ENCODE measurements around the gene ZNF827. TPM values are rescaled to one million over a fixed set of nuclear protein-coding genes. Genes with fewer than 3 reads are reported as not detected.

The ZNF827 gene
- total and polyA plus RNA-seq, 3 experiments from 2014 or later, result 6.9 to 32.5 (median 32.2) TPM

DNA sequence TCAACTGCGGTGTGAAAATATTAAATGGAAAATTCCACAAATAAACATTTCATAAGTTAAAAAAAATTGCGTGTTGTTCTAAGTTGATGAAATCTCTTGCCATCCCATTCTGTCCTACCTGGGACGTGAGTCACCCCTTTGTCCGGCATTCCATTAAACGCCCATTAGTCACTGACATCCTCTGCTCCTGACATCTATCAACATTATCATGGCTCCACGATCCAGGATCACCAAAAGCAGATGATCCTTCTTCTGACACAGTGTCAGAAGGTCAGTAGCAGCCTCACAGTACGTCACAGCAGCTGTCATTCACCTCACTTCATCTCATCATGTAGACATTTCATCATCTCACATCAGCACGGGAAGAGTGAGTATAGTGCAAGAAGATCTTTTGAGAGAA, 125.7 kb downstream of the ZNF827 start:
- ChIA-PET CTCF (no interaction called here), POLR2A (no interaction called here)
- Mint-ChIP-seq H3K4me1 (peaks cover 9 to 33% (median 19%) of the 10 kb centered on the region in 3 donors), H3K27me3 (no peaks in the 10 kb centered on the region), H3K9me3 (peaks cover 0 to 10% (median 3%) of the 10 kb centered on the region in 5 donors), H3K4me3 (peak overlapping the region in 1 of 7 donors; percentile 11), H3K27ac (no peak overlapping the region), H3K36me3 (peaks cover 22 to 78% (median 53%) of the 10 kb centered on the region in 3 donors)
- no peak for DNase-seq
- Histone ChIP-seq H3K4me1 (ENCODE audit: insufficient read depth, low read length) (no peaks in the 10 kb centered on the region), H3K36me3 (ENCODE audit: insufficient read depth, low read length) (no peaks in the 10 kb centered on the region), H3K9me3 (ENCODE audit: low read length) (no peaks in the 10 kb centered on the region), H3K27ac (ENCODE audit: low read depth, low read length) (no peak overlapping the region), H3K27me3 (ENCODE audit: insufficient read depth, low read length, poor library complexity, severe bottlenecking) (no peaks in the 10 kb centered on the region), H3K4me3 (ENCODE audit: low read length) (no peak overlapping the region)

DNA sequence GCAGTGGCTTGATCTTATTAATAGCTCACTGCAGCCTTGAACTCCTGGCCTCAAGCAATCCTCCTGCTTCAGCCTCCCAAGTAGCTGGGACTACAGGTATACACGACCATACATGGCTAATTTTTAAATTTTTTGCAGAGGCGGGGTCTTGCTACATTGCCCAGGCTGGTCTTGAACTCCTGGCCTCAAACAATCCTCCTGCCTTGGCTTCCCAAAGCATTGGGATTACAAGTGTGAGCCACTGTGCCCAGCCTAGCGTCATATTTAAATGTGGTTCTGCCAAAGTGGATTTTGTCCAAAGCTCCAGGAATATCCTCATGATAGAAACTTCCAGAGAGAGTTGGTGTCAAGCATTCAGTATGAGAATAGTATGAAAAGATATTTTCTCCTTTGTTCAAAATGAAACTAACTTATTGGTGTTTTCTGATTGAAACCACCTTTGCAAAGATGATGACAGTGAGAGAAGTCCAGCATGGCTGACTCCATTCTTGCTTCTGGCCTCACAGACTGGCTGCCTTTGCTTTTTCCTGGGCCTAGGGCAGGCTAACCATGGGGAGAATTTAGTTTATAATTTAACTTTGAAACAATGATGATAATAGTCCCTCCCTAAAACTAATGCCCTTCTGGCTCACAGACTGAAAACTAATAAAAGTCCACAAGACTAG, 129.6 kb downstream of the ZNF827 start:
- H3K36me3 Mint-ChIP-seq, result peaks cover 14 to 45% (median 33%) of the 10 kb centered on the region in 3 donors
- CTCF ChIA-PET, result interaction anchor here (1.2 kb wide), 1 partner anchor 19 kb away, joined by 3 read pairs; no protein-coding TSS in a partner anchor
- peak overlapping the region in 1 of 7 donors; percentile 23 for H3K4me3 Mint-ChIP-seq
- Histone ChIP-seq H3K36me3 (ENCODE audit: insufficient read depth, low read length) (no peaks in the 10 kb centered on the region), H3K27ac (ENCODE audit: low read depth, low read length) (no peak overlapping the region), H3K9me3 (ENCODE audit: low read length) (no peaks in the 10 kb centered on the region), H3K4me3 (ENCODE audit: low read length) (no peak overlapping the region), H3K4me1 (ENCODE audit: insufficient read depth, low read length) (no peaks in the 10 kb centered on the region), H3K27me3 (ENCODE audit: insufficient read depth, low read length, poor library complexity, severe bottlenecking) (no peaks in the 10 kb centered on the region)
- DNase-seq, result no peak
- H3K27me3 Mint-ChIP-seq, result no peaks in the 10 kb centered on the region
- H3K27ac Mint-ChIP-seq, result no peak overlapping the region
- H3K9me3 Mint-ChIP-seq, result peaks cover 0 to 10% (median 3%) of the 10 kb centered on the region in 5 donors
- peaks cover 9 to 30% (median 21%) of the 10 kb centered on the region in 3 donors for H3K4me1 Mint-ChIP-seq
- POLR2A ChIA-PET, result no interaction called here

DNA sequence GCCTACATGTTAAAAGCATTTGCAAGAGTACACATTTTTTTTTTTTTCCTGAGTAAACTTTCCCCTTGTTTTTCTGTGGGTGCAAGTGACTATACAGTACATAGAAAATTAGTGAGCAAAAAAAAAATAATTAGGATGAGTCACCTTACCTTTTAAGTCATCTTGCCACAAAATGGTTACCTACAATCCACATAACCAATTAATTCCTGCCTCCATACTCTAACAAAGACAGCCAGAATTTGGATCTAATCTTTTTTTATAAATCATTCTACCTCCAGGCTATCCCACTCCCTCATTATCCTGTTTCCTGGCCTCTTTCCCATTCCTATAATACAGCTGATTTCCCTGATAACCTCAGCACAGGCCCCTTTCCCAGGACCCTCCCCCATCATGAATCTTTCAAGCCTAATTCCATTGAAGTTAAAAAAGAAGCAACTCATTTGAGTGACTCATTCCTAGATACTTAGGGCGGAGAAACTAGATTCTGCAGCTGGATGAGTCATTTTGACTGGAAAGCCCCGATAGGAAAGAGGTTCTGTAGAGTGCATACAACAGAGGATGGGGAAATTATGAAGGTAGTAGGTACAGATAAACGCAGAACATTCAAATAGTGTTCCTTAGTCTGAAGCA, 130.5 kb downstream of the ZNF827 start:
- no peaks in the 10 kb centered on the region for H3K9me3 ChIP-seq (ENCODE audit: low read length)
- Mint-ChIP-seq H3K9me3 (peaks cover 0 to 10% (median 3%) of the 10 kb centered on the region in 5 donors), H3K27ac (peak overlapping the region in 1 of 8 donors; percentile 92), H3K4me3 (peak overlapping the region in 2 of 7 donors; percentile 18 to 72), H3K36me3 (peaks cover 11 to 38% (median 24%) of the 10 kb centered on the region in 3 donors), H3K27me3 (no peaks in the 10 kb centered on the region), H3K4me1 (peaks cover 9 to 30% (median 21%) of the 10 kb centered on the region in 3 donors)
- H3K27ac ChIP-seq (ENCODE audit: low read depth, low read length), result no peak overlapping the region
- no peaks in the 10 kb centered on the region for H3K27me3 ChIP-seq (ENCODE audit: insufficient read depth, low read length, poor library complexity, severe bottlenecking)
- H3K4me1 ChIP-seq (ENCODE audit: insufficient read depth, low read length), result no peaks in the 10 kb centered on the region
- POLR2A ChIA-PET, result no interaction called here
- no peaks in the 10 kb centered on the region for H3K36me3 ChIP-seq (ENCODE audit: insufficient read depth, low read length)
- H3K4me3 ChIP-seq (ENCODE audit: low read length), result no peak overlapping the region
- no peak for DNase-seq
- CTCF ChIA-PET, result interaction anchor here (1.2 to 1.6 kb wide), 2 partner anchors 10 to 18 kb away, joined by 3 read pairs; no protein-coding TSS in a partner anchor

DNA sequence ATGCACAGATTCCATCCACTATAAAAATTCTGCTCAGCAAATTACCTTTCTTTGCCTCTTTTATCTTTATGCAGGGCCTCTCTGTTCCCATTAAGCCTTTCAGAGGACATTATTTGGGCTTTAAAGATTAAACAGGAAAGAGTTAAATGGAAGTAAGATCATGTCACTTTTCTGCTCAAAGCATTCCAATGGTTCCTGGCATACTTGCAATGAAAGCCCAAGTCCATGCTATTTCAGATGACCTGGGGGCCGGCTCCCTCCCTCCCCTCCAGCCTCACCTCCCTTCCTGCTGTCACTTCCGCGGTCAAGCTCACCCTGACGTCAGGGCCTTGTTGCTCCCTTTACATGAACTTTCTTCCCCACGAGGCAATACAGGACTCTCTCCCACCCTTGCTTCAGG, 133.1 kb downstream of the ZNF827 start:
- CTCF ChIA-PET, result no interaction called here
- Histone ChIP-seq H3K4me1 (ENCODE audit: insufficient read depth, low read length) (no peaks in the 10 kb centered on the region), H3K27me3 (ENCODE audit: insufficient read depth, low read length, poor library complexity, severe bottlenecking) (no peaks in the 10 kb centered on the region), H3K9me3 (ENCODE audit: low read length) (no peaks in the 10 kb centered on the region), H3K4me3 (ENCODE audit: low read length) (no peak overlapping the region), H3K36me3 (ENCODE audit: insufficient read depth, low read length) (no peaks in the 10 kb centered on the region), H3K27ac (ENCODE audit: low read depth, low read length) (no peak overlapping the region)
- Mint-ChIP-seq H3K4me3 (peak overlapping the region in 1 of 7 donors; percentile 51), H3K36me3 (peaks cover 2 to 30% (median 10%) of the 10 kb centered on the region in 3 donors), H3K4me1 (peaks cover 9 to 29% (median 21%) of the 10 kb centered on the region in 3 donors), H3K27ac (peak overlapping the region in 1 of 8 donors; percentile 39), H3K9me3 (peaks cover 0 to 7% (median 3%) of the 10 kb centered on the region in 5 donors), H3K27me3 (no peaks in the 10 kb centered on the region)
- no peak for DNase-seq
- POLR2A ChIA-PET, result no interaction called here

DNA sequence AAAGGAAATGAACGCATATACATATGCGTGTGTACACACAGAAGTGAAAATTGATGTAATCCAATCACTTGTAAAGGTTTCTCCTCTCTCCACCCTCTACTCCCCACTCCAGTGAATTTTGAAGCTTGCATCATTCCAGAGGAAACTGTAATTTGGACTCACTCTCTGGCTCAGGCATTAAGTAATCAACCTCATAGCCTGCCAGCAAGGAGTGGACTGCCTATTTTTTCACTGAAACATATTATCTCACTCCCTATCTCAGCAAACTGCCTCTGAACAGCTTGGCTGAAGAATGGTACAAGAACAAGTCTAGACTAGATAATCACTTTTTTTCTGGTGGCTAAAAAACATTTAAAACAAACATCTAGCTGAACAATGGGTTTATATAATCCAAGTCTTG, 134.5 kb downstream of the ZNF827 start:
- H3K27me3 ChIP-seq (ENCODE audit: insufficient read depth, low read length, poor library complexity, severe bottlenecking), result no peaks in the 10 kb centered on the region
- no peak for DNase-seq
- no peak overlapping the region for H3K27ac ChIP-seq (ENCODE audit: low read depth, low read length)
- ChIA-PET POLR2A (no interaction called here), CTCF (no interaction called here)
- H3K4me3 Mint-ChIP-seq, result no peak overlapping the region
- no peaks in the 10 kb centered on the region for H3K4me1 ChIP-seq (ENCODE audit: insufficient read depth, low read length)
- no peak overlapping the region for H3K4me3 ChIP-seq (ENCODE audit: low read length)
- peak overlapping the region in 1 of 8 donors; percentile 74 for H3K27ac Mint-ChIP-seq
- no peaks in the 10 kb centered on the region for H3K27me3 Mint-ChIP-seq
- H3K9me3 Mint-ChIP-seq, result no peaks in the 10 kb centered on the region
- H3K36me3 Mint-ChIP-seq, result peaks cover 0 to 25% (median 4%) of the 10 kb centered on the region in 3 donors
- no peaks in the 10 kb centered on the region for H3K36me3 ChIP-seq (ENCODE audit: insufficient read depth, low read length)
- no peaks in the 10 kb centered on the region for H3K9me3 ChIP-seq (ENCODE audit: low read length)
- H3K4me1 Mint-ChIP-seq, result peaks cover 6 to 18% (median 14%) of the 10 kb centered on the region in 3 donors

DNA sequence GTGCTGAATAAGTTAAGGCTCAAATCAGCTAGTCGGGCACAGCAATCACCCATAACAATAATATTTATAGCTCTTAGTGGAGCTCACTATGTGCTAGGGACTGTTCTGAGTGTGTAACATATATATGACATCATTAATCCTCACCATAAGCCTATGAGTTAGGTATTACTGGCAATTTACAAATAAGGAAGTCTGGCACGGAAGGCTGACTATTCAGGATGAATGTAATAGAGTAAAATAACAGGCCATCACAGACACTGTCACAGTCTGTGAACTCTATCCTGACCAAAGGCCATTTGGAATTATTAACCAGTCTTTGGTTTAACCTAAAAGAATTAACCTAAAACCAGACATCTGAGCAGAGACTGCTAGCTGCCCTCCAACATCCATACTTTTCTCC, 139.4 kb downstream of the ZNF827 start:
- Mint-ChIP-seq H3K4me1 (no peaks in the 10 kb centered on the region), H3K9me3 (no peaks in the 10 kb centered on the region), H3K4me3 (no peak overlapping the region), H3K27me3 (no peaks in the 10 kb centered on the region), H3K27ac (no peak overlapping the region), H3K36me3 (peaks cover 6 to 42% (median 7%) of the 10 kb centered on the region in 3 donors)
- H3K4me1 ChIP-seq (ENCODE audit: insufficient read depth, low read length), result no peaks in the 10 kb centered on the region
- POLR2A ChIA-PET, result no interaction called here
- no peak overlapping the region for H3K27ac ChIP-seq (ENCODE audit: low read depth, low read length)
- CTCF ChIA-PET, result no interaction called here
- no peaks in the 10 kb centered on the region for H3K9me3 ChIP-seq (ENCODE audit: low read length)
- H3K36me3 ChIP-seq (ENCODE audit: insufficient read depth, low read length), result no peaks in the 10 kb centered on the region
- no peak for DNase-seq
- H3K4me3 ChIP-seq (ENCODE audit: low read length), result no peak overlapping the region
- no peaks in the 10 kb centered on the region for H3K27me3 ChIP-seq (ENCODE audit: insufficient read depth, low read length, poor library complexity, severe bottlenecking)

DNA sequence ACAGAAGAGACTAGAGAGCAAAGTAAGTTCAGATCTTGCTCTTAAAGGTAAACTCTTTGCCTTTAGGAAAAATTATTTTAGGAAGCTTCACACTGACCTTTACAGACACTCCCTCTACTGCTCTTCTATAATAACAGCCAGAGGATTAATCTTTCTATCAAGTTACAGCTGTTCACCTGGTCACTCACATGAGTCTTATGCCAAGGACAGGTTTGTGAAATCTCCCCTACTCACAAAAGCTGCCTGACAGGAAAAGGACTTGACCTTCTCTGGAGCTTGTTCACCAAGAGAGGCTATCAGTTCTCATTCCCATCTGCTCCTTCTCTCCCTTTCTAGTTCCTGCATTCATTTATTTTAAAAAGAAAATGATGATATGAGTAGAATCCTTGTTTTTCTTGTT, 141.3 kb downstream of the ZNF827 start:
- no peak overlapping the region for H3K4me3 ChIP-seq (ENCODE audit: low read length)
- Mint-ChIP-seq H3K27ac (no peak overlapping the region), H3K9me3 (no peaks in the 10 kb centered on the region), H3K4me1 (peaks cover 0 to 2% (median 0%) of the 10 kb centered on the region in 3 donors), H3K4me3 (no peak overlapping the region), H3K27me3 (no peaks in the 10 kb centered on the region), H3K36me3 (peaks cover 9 to 51% (median 12%) of the 10 kb centered on the region in 3 donors)
- ChIA-PET POLR2A (no interaction called here), CTCF (no interaction called here)
- no peaks in the 10 kb centered on the region for H3K9me3 ChIP-seq (ENCODE audit: low read length)
- no peaks in the 10 kb centered on the region for H3K4me1 ChIP-seq (ENCODE audit: insufficient read depth, low read length)
- H3K36me3 ChIP-seq (ENCODE audit: insufficient read depth, low read length), result no peaks in the 10 kb centered on the region
- no peak overlapping the region for H3K27ac ChIP-seq (ENCODE audit: low read depth, low read length)
- H3K27me3 ChIP-seq (ENCODE audit: insufficient read depth, low read length, poor library complexity, severe bottlenecking), result no peaks in the 10 kb centered on the region
- DNase-seq, result no peak

DNA sequence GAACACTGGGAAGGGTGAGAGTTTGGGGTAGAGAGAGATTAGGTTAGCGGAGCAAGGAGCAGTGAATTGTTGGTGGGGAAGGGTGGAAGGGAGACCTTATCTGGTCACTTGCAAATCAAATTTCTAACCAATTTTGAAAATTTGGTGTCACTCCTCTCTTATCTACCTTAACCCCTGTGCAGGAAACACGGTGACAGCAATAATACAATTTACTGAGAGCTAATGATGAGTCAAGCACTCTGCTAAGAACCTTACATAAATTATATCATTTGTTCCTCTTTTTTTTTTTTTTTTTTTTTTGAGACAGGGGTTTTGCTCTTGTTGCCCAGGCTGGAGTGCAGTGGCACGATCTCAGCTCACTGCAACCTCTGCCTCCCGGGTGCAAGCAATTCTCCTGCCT, 142.3 kb downstream of the ZNF827 start:
- Histone ChIP-seq H3K4me3 (ENCODE audit: low read length) (no peak overlapping the region), H3K27me3 (ENCODE audit: insufficient read depth, low read length, poor library complexity, severe bottlenecking) (no peaks in the 10 kb centered on the region), H3K27ac (ENCODE audit: low read depth, low read length) (no peak overlapping the region), H3K4me1 (ENCODE audit: insufficient read depth, low read length) (no peaks in the 10 kb centered on the region), H3K9me3 (ENCODE audit: low read length) (no peaks in the 10 kb centered on the region), H3K36me3 (ENCODE audit: insufficient read depth, low read length) (no peaks in the 10 kb centered on the region)
- Mint-ChIP-seq H3K27me3 (no peaks in the 10 kb centered on the region), H3K4me1 (peaks cover 0 to 2% (median 0%) of the 10 kb centered on the region in 3 donors), H3K4me3 (no peak overlapping the region), H3K36me3 (peaks cover 11 to 49% (median 12%) of the 10 kb centered on the region in 3 donors), H3K27ac (peak overlapping the region in 1 of 8 donors; percentile 78), H3K9me3 (no peaks in the 10 kb centered on the region)
- POLR2A ChIA-PET, result no interaction called here
- CTCF ChIA-PET, result no interaction called here
- no peak for DNase-seq
